PC-3 (cell line): ENCODE data around the gene ZNF488. TPM values are rescaled to one million over a fixed set of nuclear protein-coding genes. Genes with fewer than 3 reads are reported as not detected.

Experiments used
- total RNA-seq: library from RNA; depleted of rRNA; stranded (reverse); fragments of >200 nt; gene quantifications from 2 replicates; pipeline ENCODE4 v1.2.3, GENCODE V29; 2014; rRNA removed

ZNF488 gene
- total RNA-seq, 1 experiment from 2014 or later = 1.7 TPM

Other genes with a start within 250 kb of the ZNF488 start
- not detected in 2 replicates for gene GDF10, start 84.1 kb downstream of the ZNF488 start, total RNA-seq
- not detected in 2 replicates for gene GDF2, start 61.8 kb downstream of the ZNF488 start, total RNA-seq
- gene RBP3, start 35.9 kb downstream of the ZNF488 start, total RNA-seq = not detected in 2 replicates
- 0.69 and 1.1 TPM in 2 replicates for gene ANXA8, start 99.8 kb upstream of the ZNF488 start, total RNA-seq
- not detected in 2 replicates for gene FAM25G, start 107.4 kb upstream of the ZNF488 start, total RNA-seq
- gene AGAP9, start 139.3 kb upstream of the ZNF488 start, total RNA-seq = 5.6 and 7.1 TPM in 2 replicates